CD14-positive monocyte (primary cell): ENCODE measurements around the gene ABCB9. TPM values are rescaled to one million over a fixed set of nuclear protein-coding genes. Genes with fewer than 3 reads are reported as not detected.
A peak's percentile ranks its signal among the peaks of the same experiment; 100 is the strongest.

Source experiments
- DNase-seq, 3 donors: peaks; one replicate each; pipeline ENCODE4 v3.0.0-alpha.2; 2011 to 2022
- H2AFZ ChIP-seq: 2 replicates; pipeline ENCODE4 v1.6.0; 2012; ENCODE audit warnings: mild to moderate bottlenecking, low read depth, low read length, inconsistent platforms; ENCODE audit not compliant: insufficient read depth, poor library complexity, severe bottlenecking
- H3K27ac ChIP-seq, 2 donors: 1 replicate in 1 of 2; 2 replicates in 1 of 2; pipeline ENCODE4 v1.5.1; 2012 to 2013; ENCODE audit warnings: low read length in 2 of 2, control low read depth in 1 of 2, inconsistent platforms in 1 of 2, low read depth in 1 of 2, mild to moderate bottlenecking in 1 of 2
- H3K27me3 ChIP-seq, 2 donors: one replicate each; pipeline versions ENCODE4 v1.6.0 to v1.6.1; 2011 to 2013; ENCODE audit warnings: low read length in 2 of 2; ENCODE audit not compliant: control insufficient read depth in 2 of 2, insufficient read depth in 2 of 2
- H3K36me3 ChIP-seq, 2 donors: replicated peaks in 1 of 2; 1 replicate in 1 of 2; 2 replicates in 1 of 2; pipeline versions ENCODE4 v1.5.1 to v1.6.1; 2012 to 2013; ENCODE audit warnings: low read length in 2 of 2, control low read depth in 1 of 2, inconsistent platforms in 1 of 2, mild to moderate bottlenecking in 1 of 2; ENCODE audit not compliant: insufficient read depth in 2 of 2, control insufficient read depth in 1 of 2
- H3K4me1 ChIP-seq, 2 donors: 1 replicate in 1 of 2; 2 replicates in 1 of 2; pipeline versions ENCODE4 v1.5.1 to v1.6.1; 2012 to 2013; ENCODE audit warnings: low read length in 2 of 2, control low read depth in 1 of 2, inconsistent platforms in 1 of 2, mild to moderate bottlenecking in 1 of 2, moderate library complexity in 1 of 2; ENCODE audit not compliant: insufficient read depth in 2 of 2, control insufficient read depth in 1 of 2
- H3K4me2 ChIP-seq: replicated peaks from 2 replicates; pipeline ENCODE3; 2012; ENCODE audit warnings: low read length, moderate library complexity, mild to moderate bottlenecking; ENCODE audit not compliant: poor library complexity, severe bottlenecking; ENCODE audit errors: extremely low read depth
- H3K4me3 ChIP-seq, 3 experiments: fragments of 200-600 bp in 1 of 3; sonication (generic) in 1 of 3; replicated peaks in 1 of 3; 1 replicate in 2 of 3; 2 replicates in 1 of 3; pipeline ENCODE4 v1.5.1; 2011 to 2013; ENCODE audit warnings: low read length in 3 of 3, mild to moderate bottlenecking in 3 of 3, control low read depth in 2 of 3, low read depth in 2 of 3, inconsistent platforms in 1 of 3, moderate library complexity in 1 of 3
- H3K79me2 ChIP-seq: 2 replicates; pipeline ENCODE4 v1.6.0; 2012; ENCODE audit warnings: mild to moderate bottlenecking, control low read depth, inconsistent platforms, low read length, moderate library complexity; ENCODE audit not compliant: insufficient read depth
- H3K9ac ChIP-seq: 2 replicates; pipeline ENCODE4 v1.6.0; 2017; ENCODE audit warnings: low read length, mild to moderate bottlenecking; ENCODE audit not compliant: insufficient read depth, poor library complexity, severe bottlenecking
- H3K9me3 ChIP-seq, 2 donors: replicated peaks in 1 of 2; 1 replicate in 1 of 2; 2 replicates in 1 of 2; pipeline versions ENCODE4 v1.5.1 to v1.6.1; 2012 to 2013; ENCODE audit warnings: low read length in 2 of 2, control low read depth in 1 of 2; ENCODE audit not compliant: control insufficient read depth in 1 of 2, insufficient read depth in 1 of 2
- H4K20me1 ChIP-seq: 2 replicates; pipeline ENCODE4 v1.6.0; 2012; ENCODE audit warnings: mild to moderate bottlenecking, low read length, control low read depth, moderate library complexity; ENCODE audit not compliant: insufficient read depth
- H3K27ac Mint-ChIP-seq, 7 donors: one replicate each; pipeline ENCODE4 v1.8.0; 2020; ENCODE audit warnings: mild to moderate bottlenecking in 7 of 7, mixed read lengths in 7 of 7, moderate library complexity in 6 of 7, inconsistent platforms in 2 of 7
- H3K27me3 Mint-ChIP-seq, 3 donors: one replicate each; pipeline ENCODE4 v1.8.0; 2021 to 2022; ENCODE audit warnings: low read depth in 3 of 3, mild to moderate bottlenecking in 3 of 3, mixed read lengths in 3 of 3, moderate library complexity in 3 of 3, inconsistent platforms in 1 of 3
- H3K36me3 Mint-ChIP-seq, 2 donors: one replicate each; pipeline ENCODE4 v1.8.0; 2020; ENCODE audit warnings: mixed read lengths in 2 of 2, inconsistent platforms in 1 of 2, mild to moderate bottlenecking in 1 of 2
- H3K4me1 Mint-ChIP-seq: one replicate; pipeline ENCODE4 v1.8.0; 2020; ENCODE audit warnings: mild to moderate bottlenecking, mixed read lengths
- H3K4me3 Mint-ChIP-seq, 2 donors: one replicate each; pipeline ENCODE4 v1.8.0; 2020; ENCODE audit warnings: mild to moderate bottlenecking in 2 of 2, mixed read lengths in 2 of 2, moderate library complexity in 1 of 2
- H3K9me3 Mint-ChIP-seq, 7 donors: one replicate each; pipeline ENCODE4 v1.8.0; 2020 to 2022; ENCODE audit warnings: mixed read lengths in 7 of 7, mild to moderate bottlenecking in 6 of 7, moderate library complexity in 6 of 7, inconsistent platforms in 2 of 7
- CTCF ChIP-seq: fragments of 200-600 bp; IDR thresholded peaks from one replicate; pipeline ENCODE4 v1.8.0; 2022; ENCODE audit warnings: antibody characterized with exemption, mild to moderate bottlenecking
- WGBS: methylation state at CpG from one replicate; pipeline ENCODE4 v1.1.5; 2013; ENCODE audit warnings: missing lambda C conversion rate; ENCODE audit not compliant: insufficient coverage; 5-methylcytosine and 5-hydroxymethylcytosine counted together
- intact Hi-C, 2 donors: fragments of 100-400 bp; cut with micrococcal nuclease; formaldehyde crosslinking; loops; one replicate each; pipeline versions ENCODE4 v1.15.0 to v1.15.1; 2023
- polyA plus RNA-seq, 3 donors: library from polyadenylated mRNA; depleted of rRNA in 1 of 3; unstranded in 2 of 3; stranded (reverse) in 1 of 3; fragments of 300-500 nt in 2 of 3; fragments of >200 nt in 1 of 3; fragmentation: Illumina TruSeq in 2 of 3; gene quantifications; 1 replicate in 2 of 3; 2 replicates in 1 of 3; pipeline ENCODE4 v1.2.3, GENCODE V29; 2012 to 2021

ABCB9 gene
- polyA plus RNA-seq, 3 donors = 0.14 to 1.2 (median 0.22) TPM

GRCh38 chr12:122977655-122978392, 11.6 kb upstream of the ABCB9 start:
- no peak for TF ChIP-seq CTCF
- Mint-ChIP-seq H3K9me3 (no peaks in the 10 kb centered on the region), H3K4me3 (no peak overlapping the region), H3K27ac (peak overlapping the region in 2 of 7 donors; percentile 55 to 76), H3K27me3 (no peaks in the 10 kb centered on the region), H3K36me3 (peaks cover 8 to 23% of the 10 kb centered on the region in 2 donors), H3K4me1 (peaks cover 52% of the 10 kb centered on the region)
- Histone ChIP-seq H3K79me2 (peaks cover 73% of the 10 kb centered on the region), H4K20me1 (peaks cover 34% of the 10 kb centered on the region), H3K9ac (no peak overlapping the region), H3K4me3 (no peak overlapping the region), H3K4me2 (no peak overlapping the region), H3K27ac (no peak overlapping the region), H3K9me3 (no peaks in the 10 kb centered on the region), H3K36me3 (peaks cover 12 to 21% of the 10 kb centered on the region in 2 donors), H3K27me3 (no peaks in the 10 kb centered on the region), H2AFZ (no peak overlapping the region), H3K4me1 (peaks cover 53 to 62% of the 10 kb centered on the region in 2 donors)
- 96% methylated on average over 8 of the region's 9 CpGs for WGBS
- no peak for DNase-seq
- intact Hi-C loops = loop anchor here (5.0 to 10.0 kb wide), 3 partner anchors 254 to 387 kb away; partner anchors contain the start of genes MPHOSPH9 (in 2 of the 2), MTRFR (in 2 of the 2) and SBNO1 (in 1 of the 2)

- no peaks in the 10 kb centered on the region for H3K27me3 Mint-ChIP-seq
- Histone ChIP-seq H3K4me3 (no peak overlapping the region), H3K36me3 (peaks cover 5 to 14% of the 10 kb centered on the region in 2 donors), H3K27ac (no peak overlapping the region), H3K27me3 (no peaks in the 10 kb centered on the region), H3K9ac (no peak overlapping the region), H2AFZ (no peak overlapping the region), H3K79me2 (peaks cover 67% of the 10 kb centered on the region), H3K9me3 (no peaks in the 10 kb centered on the region), H3K4me1 (peaks cover 47 to 55% of the 10 kb centered on the region in 2 donors), H4K20me1 (peaks cover 28% of the 10 kb centered on the region), H3K4me2 (no peak overlapping the region)
- H3K36me3 Mint-ChIP-seq = peaks cover 7 to 18% of the 10 kb centered on the region in 2 donors
- no peak overlapping the region for H3K4me3 Mint-ChIP-seq
- 93% methylated on average over 3 of the region's 6 CpGs for WGBS
- peaks cover 45% of the 10 kb centered on the region for H3K4me1 Mint-ChIP-seq
- intact Hi-C loops = loop anchor here (5.0 to 10.0 kb wide), 3 partner anchors 255 to 388 kb away; partner anchors contain the start of genes MPHOSPH9 (in 2 of the 2), MTRFR (in 2 of the 2) and SBNO1 (in 1 of the 2)
- no peak for DNase-seq
- H3K9me3 Mint-ChIP-seq = no peaks in the 10 kb centered on the region
- H3K27ac Mint-ChIP-seq = no peak overlapping the region
- no peak for TF ChIP-seq CTCF
Measured at GRCh38 chr12:122977153-122977552, 10.9 kb upstream of the ABCB9 start.
